Upper lobe of left lung (tissue), 4 donors: ENCODE measurements around the gene RNF130.

Source experiments
- POLR2A ChIP-seq, 4 donors: fragments of 450-650 bp; IDR thresholded peaks; one replicate each; pipeline ENCODE4 v1.5.1; 2016 to 2017; ENCODE audit warnings: antibody characterized with exemption in 4 of 4, mild to moderate bottlenecking in 2 of 4
- POLR2AphosphoS5 ChIP-seq, 2 donors: sonication (generic); formaldehyde crosslinking; IDR thresholded peaks; one replicate each; pipeline ENCODE4 v1.5.1; 2017; ENCODE audit warnings: antibody characterized with exemption in 2 of 2
- TF ChIP-seq, protein P1 (sequence below), 6 experiments: fragments of 450-650 bp in 4 of 6; fragments of 200-600 bp in 2 of 6; sonication (generic) in 2 of 6; IDR thresholded peaks; one replicate each; pipeline ENCODE4 v1.5.1; 2016 to 2019; ENCODE audit warnings: antibody characterized with exemption in 6 of 6

GRCh38 chr5:179973391-179973790 is 98.2 kb downstream of the RNF130 start:
- TF ChIP-seq, protein P1, sequence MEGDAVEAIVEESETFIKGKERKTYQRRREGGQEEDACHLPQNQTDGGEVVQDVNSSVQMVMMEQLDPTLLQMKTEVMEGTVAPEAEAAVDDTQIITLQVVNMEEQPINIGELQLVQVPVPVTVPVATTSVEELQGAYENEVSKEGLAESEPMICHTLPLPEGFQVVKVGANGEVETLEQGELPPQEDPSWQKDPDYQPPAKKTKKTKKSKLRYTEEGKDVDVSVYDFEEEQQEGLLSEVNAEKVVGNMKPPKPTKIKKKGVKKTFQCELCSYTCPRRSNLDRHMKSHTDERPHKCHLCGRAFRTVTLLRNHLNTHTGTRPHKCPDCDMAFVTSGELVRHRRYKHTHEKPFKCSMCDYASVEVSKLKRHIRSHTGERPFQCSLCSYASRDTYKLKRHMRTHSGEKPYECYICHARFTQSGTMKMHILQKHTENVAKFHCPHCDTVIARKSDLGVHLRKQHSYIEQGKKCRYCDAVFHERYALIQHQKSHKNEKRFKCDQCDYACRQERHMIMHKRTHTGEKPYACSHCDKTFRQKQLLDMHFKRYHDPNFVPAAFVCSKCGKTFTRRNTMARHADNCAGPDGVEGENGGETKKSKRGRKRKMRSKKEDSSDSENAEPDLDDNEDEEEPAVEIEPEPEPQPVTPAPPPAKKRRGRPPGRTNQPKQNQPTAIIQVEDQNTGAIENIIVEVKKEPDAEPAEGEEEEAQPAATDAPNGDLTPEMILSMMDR (IDR thresholded peaks at IDR 0.05), result no peak
- TF ChIP-seq POLR2A (IDR thresholded peaks at IDR 0.05) (no peak), POLR2AphosphoS5 (IDR thresholded peaks at IDR 0.05) (no peak)
